Stimulated activated naive CD8-positive, alpha-beta T cell treated with anti-CD3 and anti-CD28 coated beads, Interleukin-15, amount 100 ng/mL, for 72 hours (primary cell): ENCODE measurements around the gene WFS1.

Source experiments
- ATAC-seq: fragments of 150-1000 bp; cut with Tn5 transposase; 2 replicates; pipeline ENCODE4 v1.10.0; 2021; ENCODE audit warnings: mild to moderate bottlenecking, moderate library complexity
- DNase-seq, 2 donors: peaks; one replicate each; pipeline ENCODE4 v3.0.0; 2021 to 2022
- H3K27ac Mint-ChIP-seq, 2 donors: one replicate each; pipeline ENCODE4 v1.8.0; 2022; ENCODE audit warnings: mild to moderate bottlenecking in 2 of 2, mixed read lengths in 2 of 2, moderate library complexity in 2 of 2
- H3K27me3 Mint-ChIP-seq: one replicate; pipeline ENCODE4 v1.8.0; 2022; ENCODE audit warnings: mixed read lengths
- H3K4me1 Mint-ChIP-seq: one replicate; pipeline ENCODE4 v1.8.0; 2022; ENCODE audit warnings: mild to moderate bottlenecking, mixed read lengths
- H3K4me3 Mint-ChIP-seq, 2 donors: one replicate each; pipeline ENCODE4 v1.8.0; 2022; ENCODE audit warnings: mild to moderate bottlenecking in 2 of 2, mixed read lengths in 2 of 2, moderate library complexity in 1 of 2
- H3K9me3 Mint-ChIP-seq, 2 donors: one replicate each; pipeline ENCODE4 v1.8.0; 2022; ENCODE audit warnings: mixed read lengths in 2 of 2

Gene WFS1

DNA sequence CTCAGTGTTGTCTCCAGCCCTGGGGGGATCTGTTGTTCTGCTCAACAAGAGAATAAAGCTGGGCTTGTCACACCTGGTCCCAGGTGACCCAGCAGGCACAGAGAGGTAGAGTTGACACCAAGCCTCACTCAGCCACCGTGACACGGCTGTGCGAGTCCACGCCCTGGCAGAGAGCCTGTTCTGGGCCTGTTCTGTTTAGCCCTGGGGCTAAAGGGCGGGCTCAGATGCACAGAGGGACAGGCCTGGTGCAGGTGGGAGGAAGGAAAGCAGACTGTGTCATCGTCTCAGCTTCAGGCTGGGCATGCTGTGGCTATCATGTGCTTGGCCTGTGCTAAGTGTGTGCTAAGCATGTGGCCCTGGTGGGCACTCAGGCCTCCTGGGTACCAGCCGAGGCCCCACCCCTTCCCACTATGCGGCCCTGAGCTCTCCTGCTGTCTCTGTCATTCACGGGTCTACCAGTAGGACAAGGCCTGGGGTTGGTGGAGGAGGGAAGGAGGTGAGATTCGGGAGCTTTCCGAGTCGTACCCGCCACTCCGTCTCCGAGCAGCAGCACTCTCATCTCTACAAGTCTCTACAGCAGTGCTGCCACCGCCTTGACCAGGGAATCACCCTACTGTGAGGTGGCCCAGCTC, 10.8 kb downstream of the WFS1 start:
- Mint-ChIP-seq H3K4me1 (peaks cover 18% of the 10 kb centered on the region), H3K4me3 (no peak overlapping the region), H3K27me3 (no peaks in the 10 kb centered on the region), H3K27ac (no peak overlapping the region), H3K9me3 (no peaks in the 10 kb centered on the region)
- DNase-seq (no peak), ATAC-seq (no peak)

DNA sequence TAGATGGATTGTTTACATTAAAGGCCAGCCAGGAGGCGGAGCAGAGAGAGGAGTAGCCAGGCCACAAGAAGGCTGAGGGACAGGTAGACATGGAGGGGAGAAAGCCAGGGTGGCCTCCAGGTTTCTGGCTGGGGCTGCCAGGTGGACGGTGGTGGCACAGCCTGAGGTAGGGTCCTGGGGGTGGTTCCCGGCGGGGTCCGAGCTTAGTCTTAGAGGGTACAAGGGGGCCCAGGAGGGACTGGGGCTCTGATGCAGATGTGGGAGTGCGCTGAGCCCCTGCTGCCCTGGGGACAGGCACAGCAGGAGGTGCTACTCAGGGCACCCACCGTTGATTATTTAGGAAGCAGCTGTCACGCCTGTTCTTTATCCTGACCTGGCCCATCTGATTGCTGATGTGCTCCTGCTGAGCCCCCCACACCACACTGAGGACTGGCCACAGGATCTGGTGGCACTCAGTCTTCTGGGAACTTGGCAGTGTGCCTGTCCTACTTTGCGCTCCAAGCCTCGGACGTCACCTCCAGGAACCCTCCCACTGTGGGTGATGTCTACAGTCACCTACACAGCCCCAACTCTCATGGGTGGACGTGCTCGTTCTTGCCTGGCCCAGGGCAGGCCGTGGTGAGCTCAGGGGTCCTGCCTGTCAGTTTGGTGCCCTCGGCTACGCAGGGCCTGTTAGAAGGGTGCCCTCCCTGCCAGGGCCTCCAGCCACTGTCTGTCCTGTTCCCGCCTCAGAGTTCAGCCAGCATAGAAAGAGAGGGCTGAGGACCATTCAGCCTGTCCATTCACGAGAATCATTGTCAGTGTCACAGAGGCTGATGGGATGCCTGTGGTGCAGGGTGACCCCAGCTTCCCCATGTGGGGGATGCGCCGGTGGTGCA, 12.0 kb downstream of the WFS1 start:
- Mint-ChIP-seq H3K9me3 (no peaks in the 10 kb centered on the region), H3K4me3 (no peak overlapping the region), H3K27ac (no peak overlapping the region), H3K4me1 (peaks cover 18% of the 10 kb centered on the region), H3K27me3 (no peaks in the 10 kb centered on the region)
- DNase-seq (no peak), ATAC-seq (no peak)

DNA sequence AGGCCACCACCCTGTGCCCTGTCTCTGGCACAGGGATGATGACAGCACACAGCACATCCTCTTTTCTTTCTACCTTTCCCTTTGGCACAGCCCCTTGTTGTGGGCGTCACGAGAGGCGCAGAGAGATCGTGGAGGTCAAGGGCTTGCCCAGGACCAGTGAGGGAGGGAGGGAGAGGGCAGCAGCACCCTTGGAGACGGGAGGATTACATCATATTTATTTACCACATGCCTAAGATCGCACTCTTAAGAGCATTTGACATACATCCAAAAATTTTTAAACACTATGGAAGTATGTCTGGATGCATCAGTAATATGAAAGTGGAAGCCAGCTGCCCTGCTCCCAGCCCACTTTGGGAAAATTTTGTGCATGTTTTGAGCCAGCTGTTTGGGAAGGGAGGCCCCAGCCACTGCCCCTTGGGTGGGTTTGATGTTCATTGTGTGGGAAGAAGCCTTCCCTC, 12.7 kb downstream of the WFS1 start:
- no peak for DNase-seq
- no peak for ATAC-seq
- H3K9me3 Mint-ChIP-seq: no peaks in the 10 kb centered on the region
- peaks cover 18% of the 10 kb centered on the region for H3K4me1 Mint-ChIP-seq
- peak overlapping the region in 1 of 2 donors; percentile 82 for H3K27ac Mint-ChIP-seq
- H3K4me3 Mint-ChIP-seq: no peak overlapping the region
- no peaks in the 10 kb centered on the region for H3K27me3 Mint-ChIP-seq

DNA sequence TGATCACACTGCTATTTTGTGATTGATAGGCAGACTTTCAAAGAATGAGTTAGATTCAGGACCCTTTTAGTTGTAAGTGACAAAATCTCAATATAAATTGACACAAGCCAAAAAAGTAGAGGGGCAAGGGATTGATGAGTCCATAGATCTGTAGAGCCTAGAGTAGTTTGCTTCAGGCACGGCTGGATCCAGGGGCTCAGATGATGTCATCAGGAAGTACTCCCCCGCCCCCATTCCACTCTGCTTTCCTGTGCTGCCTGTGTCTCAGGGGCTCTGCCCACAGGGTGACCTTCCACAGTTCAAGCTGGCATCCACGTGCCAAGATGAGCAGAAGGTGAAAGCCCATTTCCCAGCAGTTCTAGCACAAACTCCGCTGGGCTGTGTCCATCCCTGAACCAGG, 13.6 kb downstream of the WFS1 start:
- Mint-ChIP-seq H3K27ac (peak overlapping the region in 1 of 2 donors; percentile 67), H3K9me3 (no peaks in the 10 kb centered on the region), H3K4me3 (no peak overlapping the region), H3K4me1 (peaks cover 12% of the 10 kb centered on the region), H3K27me3 (no peaks in the 10 kb centered on the region)
- no peak for DNase-seq
- ATAC-seq: no peak

DNA sequence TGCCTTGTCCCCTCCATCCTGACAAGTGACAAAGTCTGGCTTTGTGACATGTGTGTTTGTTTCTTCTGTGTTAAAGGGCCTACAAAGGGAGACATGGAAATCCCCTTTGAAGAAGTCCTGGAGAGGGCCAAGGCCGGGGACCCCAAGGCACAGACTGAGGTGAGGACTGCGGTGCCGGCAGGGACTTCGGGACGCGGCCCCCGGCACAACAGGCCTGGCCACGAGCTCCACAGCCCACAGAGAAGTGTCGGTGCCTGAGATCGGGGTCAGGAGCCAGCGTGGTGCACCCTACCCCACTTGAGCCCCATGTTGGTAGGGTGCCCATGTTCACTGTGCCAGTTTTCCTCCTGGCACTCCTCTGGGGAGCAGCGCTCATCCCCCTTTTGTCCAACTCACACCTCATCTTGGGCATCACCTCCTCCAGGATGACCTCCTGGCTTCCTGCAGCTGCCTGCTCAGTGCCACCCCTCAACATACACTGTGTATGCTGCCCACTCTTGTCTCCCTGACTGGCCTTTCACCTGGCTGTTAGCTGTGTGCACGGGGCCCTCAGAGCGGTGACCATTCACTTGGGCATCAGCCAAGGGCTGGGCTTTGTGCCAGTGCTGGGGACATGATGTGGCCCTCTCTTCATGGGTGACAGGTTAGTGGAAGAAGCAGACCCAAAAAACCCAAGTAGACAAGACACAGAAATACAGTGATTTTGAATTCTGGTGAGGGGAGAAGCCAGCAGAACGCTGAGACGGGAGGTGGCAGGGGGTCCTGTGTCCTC, 17.6 kb downstream of the WFS1 start:
- no peak overlapping the region for H3K27ac Mint-ChIP-seq
- ATAC-seq (no peak), DNase-seq (no peak)
- no peaks in the 10 kb centered on the region for H3K4me1 Mint-ChIP-seq
- H3K9me3 Mint-ChIP-seq: no peaks in the 10 kb centered on the region
- H3K4me3 Mint-ChIP-seq: no peak overlapping the region
- no peaks in the 10 kb centered on the region for H3K27me3 Mint-ChIP-seq

DNA sequence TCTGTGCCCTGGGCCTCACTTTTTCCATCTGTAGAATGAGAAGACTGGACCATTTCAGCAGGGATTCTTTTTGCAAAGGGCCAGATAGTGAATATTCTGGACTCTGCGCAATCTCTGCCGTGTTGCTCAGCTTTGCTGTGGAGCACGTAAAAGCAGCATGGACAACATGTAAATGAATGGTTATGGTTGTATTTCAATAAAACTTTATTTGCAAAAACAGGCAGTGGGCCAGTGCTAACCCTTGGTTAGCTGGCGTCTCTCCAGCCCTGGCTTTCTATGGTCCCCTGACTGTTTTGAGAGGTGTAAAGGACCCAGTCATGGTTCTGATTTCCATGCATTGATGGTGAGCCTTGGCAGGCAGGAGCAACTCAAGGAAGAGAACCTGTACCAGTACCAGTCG, 18.7 kb downstream of the WFS1 start:
- H3K27ac Mint-ChIP-seq: peak overlapping the region in 1 of 2 donors; percentile 29
- DNase-seq: no peak
- H3K9me3 Mint-ChIP-seq: no peaks in the 10 kb centered on the region
- no peak overlapping the region for H3K4me3 Mint-ChIP-seq
- no peak for ATAC-seq
- no peaks in the 10 kb centered on the region for H3K4me1 Mint-ChIP-seq
- H3K27me3 Mint-ChIP-seq: no peaks in the 10 kb centered on the region

DNA sequence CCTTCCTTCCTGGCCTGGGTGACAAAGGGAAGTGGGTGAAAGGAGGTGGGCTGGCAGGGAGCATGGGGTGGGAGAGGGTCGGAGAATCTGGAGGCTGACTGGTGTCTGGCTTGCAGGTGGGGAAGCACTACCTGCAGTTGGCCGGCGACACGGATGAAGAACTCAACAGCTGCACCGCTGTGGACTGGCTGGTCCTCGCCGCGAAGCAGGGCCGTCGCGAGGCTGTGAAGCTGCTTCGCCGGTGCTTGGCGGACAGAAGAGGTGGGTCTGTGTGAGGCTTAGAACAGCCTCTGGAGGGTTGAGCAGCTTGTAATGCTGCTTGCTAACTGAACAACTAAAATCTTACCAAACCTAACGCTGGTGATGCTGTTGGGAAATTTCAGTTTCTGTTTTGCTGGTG, 19.2 kb downstream of the WFS1 start:
- DNase-seq (no peak), ATAC-seq (no peak)
- H3K4me3 Mint-ChIP-seq: no peak overlapping the region
- peak overlapping the region in 1 of 2 donors; percentile 29 for H3K27ac Mint-ChIP-seq
- no peaks in the 10 kb centered on the region for H3K9me3 Mint-ChIP-seq
- no peaks in the 10 kb centered on the region for H3K27me3 Mint-ChIP-seq
- H3K4me1 Mint-ChIP-seq: no peaks in the 10 kb centered on the region

DNA sequence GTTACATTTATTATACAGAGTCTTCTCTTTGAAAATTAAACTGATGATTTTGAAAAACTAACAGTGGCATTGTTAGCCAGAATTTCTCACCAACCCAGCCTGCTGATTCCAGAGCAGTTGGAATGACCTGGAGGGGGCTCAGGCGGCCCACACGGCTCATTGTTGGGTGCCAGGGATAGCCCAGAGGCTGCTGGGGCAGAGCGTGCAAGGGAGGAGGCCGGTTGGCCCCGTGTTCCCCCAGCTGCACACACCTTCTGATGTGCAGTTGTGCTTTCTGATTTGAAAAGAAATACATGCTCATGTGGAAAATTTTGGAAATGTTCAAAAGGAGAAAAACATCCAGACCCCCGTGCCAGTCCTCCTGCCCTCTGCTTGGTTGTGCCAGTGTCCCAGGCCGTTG, 20.6 kb downstream of the WFS1 start:
- ATAC-seq (no peak), DNase-seq (no peak)
- H3K27ac Mint-ChIP-seq: peak overlapping the region in 1 of 2 donors; percentile 56
- H3K9me3 Mint-ChIP-seq: no peaks in the 10 kb centered on the region
- no peaks in the 10 kb centered on the region for H3K4me1 Mint-ChIP-seq
- H3K4me3 Mint-ChIP-seq: no peak overlapping the region
- no peaks in the 10 kb centered on the region for H3K27me3 Mint-ChIP-seq

DNA sequence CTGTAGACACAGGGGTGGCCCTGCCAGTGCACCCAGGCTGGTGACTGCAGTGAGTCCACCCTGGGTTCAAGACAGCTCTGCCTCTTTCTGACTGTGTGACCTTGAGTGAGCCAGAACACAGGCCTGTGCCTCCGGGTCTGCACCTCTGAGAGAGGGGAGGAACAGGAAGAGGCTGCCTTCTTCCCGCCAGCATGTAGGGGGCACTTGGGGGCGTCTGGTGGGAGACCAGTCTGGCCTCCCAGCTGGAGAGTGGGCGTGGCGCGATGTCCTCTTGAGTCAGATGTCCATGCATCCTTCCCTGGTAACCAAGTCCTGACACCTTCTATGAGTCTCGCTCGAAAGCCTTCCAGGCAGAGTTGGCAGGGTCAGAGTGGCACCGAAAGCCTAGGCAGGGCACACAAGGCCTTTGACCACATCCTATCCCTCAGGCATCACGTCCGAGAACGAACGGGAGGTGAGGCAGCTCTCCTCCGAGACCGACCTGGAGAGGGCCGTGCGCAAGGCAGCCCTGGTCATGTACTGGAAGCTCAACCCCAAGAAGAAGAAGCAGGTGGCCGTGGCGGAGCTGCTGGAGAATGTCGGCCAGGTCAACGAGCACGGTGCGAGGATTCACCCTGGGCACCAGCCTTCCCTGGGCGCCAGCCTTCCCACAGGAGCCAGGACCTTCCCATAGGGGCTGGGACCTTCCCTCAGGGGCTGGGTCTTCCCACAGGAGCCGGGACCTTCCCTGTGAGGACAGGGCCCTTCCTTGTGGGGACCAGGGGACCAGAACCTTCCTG, 21.3 kb downstream of the WFS1 start:
- H3K4me3 Mint-ChIP-seq: no peak overlapping the region
- ATAC-seq (no peak), DNase-seq (no peak)
- no peaks in the 10 kb centered on the region for H3K4me1 Mint-ChIP-seq
- no peaks in the 10 kb centered on the region for H3K9me3 Mint-ChIP-seq
- no peaks in the 10 kb centered on the region for H3K27me3 Mint-ChIP-seq
- peak overlapping the region in 1 of 2 donors; percentile 79 for H3K27ac Mint-ChIP-seq

DNA sequence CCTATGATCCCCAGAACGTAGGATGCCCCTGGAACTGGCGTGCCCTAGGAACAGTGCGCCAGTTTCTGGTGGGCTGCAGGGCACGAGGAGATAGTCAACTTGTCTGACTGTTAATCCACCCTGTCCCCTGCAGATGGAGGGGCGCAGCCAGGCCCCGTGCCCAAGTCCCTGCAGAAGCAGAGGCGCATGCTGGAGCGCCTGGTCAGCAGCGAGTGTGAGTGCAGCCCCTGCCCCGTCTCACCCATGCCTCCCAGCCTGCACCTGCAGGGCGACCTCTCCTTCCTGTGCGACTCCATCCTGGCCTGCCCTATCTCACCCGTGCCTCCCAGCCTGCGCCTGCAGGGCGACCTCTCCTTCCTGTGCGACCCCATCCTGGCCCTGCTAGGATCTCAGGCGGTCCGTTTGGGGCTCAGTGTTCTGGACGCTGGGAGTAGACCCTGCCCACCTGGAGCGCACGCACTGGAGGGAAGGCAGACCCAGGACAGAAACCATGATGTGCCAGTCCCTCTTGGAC, 22.2 kb downstream of the WFS1 start:
- Mint-ChIP-seq H3K4me3 (no peak overlapping the region), H3K27ac (no peak overlapping the region), H3K4me1 (no peaks in the 10 kb centered on the region), H3K27me3 (no peaks in the 10 kb centered on the region), H3K9me3 (no peaks in the 10 kb centered on the region)
- peak; percentile 21 for ATAC-seq
- no peak for DNase-seq

DNA sequence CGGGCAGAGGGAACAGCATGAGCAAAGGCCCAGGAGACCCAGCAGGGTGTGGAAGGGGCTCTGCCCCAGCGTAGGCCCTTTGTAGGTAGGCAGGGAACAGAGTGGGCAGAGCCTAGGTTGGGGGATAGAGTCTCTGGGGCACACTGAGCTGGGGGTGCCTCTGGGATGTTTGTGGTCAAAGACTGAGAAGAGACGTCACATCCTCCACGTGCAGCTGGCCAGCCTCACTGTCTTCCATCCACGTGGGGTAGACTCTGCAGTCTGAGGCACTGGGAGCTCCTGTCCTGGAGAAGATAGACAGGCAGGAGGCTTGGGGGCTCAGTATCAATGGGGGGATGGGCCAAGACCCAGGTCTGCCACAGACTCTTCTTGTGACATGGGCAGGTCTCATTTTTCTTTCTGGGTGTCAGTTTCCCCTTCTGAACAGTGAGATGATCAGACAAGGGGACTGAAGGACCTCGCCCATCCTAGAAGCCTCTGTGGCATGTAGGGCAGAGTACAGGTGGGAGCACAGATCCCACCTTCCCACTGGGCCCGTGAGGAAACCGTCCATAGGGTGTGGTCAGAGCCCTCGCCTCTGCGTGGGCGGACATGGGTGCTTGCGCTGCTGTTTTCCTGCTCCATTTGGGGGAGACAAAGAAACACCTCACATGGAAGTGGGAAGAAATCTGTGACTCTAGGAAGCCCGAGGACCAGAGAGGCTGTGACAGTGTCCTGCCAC, 22.9 kb downstream of the WFS1 start:
- ATAC-seq (peak; percentile 3), DNase-seq (no peak)
- H3K4me3 Mint-ChIP-seq: no peak overlapping the region
- H3K9me3 Mint-ChIP-seq: no peaks in the 10 kb centered on the region
- no peaks in the 10 kb centered on the region for H3K27me3 Mint-ChIP-seq
- peak overlapping the region in 1 of 2 donors; percentile 33 for H3K27ac Mint-ChIP-seq
- no peaks in the 10 kb centered on the region for H3K4me1 Mint-ChIP-seq

DNA sequence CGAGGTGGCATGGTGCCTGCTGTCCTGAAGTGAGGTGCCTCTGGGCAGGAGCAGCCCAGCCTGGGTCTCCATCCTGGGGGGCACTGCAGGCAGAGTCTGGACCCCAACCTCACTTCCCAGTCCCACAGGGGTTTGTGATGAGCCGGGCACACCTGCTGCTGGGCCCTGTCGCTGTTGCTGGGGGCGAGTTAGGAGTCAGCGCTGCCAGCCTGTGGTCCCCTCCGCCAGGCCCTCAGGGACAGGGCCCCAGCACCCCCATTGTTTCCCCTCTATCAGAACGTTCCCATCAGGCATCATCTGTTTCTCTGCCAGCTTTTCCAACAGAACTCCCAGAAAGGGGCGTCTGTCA, 23.4 kb downstream of the WFS1 start:
- Mint-ChIP-seq H3K4me1 (no peaks in the 10 kb centered on the region), H3K27me3 (no peaks in the 10 kb centered on the region), H3K9me3 (no peaks in the 10 kb centered on the region), H3K27ac (no peak overlapping the region), H3K4me3 (no peak overlapping the region)
- ATAC-seq (no peak), DNase-seq (no peak)

DNA sequence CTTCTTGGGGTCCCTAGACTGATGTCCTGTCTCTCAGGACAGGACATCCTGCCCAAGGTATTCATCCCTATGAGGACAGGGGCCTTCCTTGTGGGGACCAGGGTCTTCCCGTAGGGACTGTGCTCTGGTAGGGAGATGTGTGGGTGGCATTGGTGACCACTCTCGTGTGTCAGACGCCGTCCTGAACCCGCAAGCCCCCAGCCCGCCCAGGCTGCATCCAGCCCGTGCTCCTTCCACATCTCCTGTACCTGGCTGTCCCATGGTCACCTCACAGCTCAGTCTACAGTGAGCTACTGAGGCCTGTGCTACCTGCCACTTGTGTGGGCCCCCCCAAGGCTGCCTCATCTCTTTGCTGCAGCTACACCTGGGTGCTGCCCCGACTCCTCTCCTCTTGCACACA, 24.0 kb downstream of the WFS1 start:
- DNase-seq (no peak), ATAC-seq (no peak)
- no peaks in the 10 kb centered on the region for H3K9me3 Mint-ChIP-seq
- H3K4me3 Mint-ChIP-seq: no peak overlapping the region
- no peaks in the 10 kb centered on the region for H3K4me1 Mint-ChIP-seq
- no peaks in the 10 kb centered on the region for H3K27me3 Mint-ChIP-seq
- H3K27ac Mint-ChIP-seq: no peak overlapping the region

DNA sequence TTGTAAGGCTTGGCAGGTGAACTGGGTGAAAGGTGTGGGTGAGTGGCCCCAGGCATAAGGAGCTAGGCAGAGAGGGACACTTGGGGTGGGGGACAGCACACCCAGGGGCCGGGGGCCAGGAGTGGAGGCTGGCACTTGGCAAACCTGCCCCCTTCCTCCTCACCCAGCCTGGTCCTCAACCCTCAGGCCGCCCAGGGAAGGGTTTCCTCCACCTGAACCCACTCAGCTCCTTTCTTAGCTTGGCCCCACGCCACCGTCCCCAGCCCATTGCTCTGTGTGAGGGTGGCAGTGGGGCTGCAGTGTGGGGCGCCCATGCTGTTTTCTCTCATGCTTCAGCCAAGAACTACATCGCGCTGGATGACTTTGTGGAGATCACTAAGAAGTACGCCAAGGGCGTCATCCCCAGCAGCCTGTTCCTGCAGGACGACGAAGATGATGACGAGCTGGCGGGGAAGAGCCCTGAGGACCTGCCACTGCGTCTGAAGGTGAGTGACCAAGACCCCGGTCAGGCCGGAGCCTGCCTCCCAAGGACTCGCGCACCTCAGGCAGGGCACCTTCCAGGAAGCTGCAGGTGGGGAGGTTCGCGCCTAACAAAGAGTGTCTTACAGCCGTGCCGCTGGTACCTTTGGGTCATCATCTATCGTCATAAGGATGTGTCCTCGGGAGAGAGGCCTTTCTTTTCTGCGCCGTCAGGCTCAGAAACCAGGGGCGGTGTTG, 25.2 kb downstream of the WFS1 start:
- Mint-ChIP-seq H3K27ac (no peak overlapping the region), H3K4me1 (no peaks in the 10 kb centered on the region), H3K9me3 (no peaks in the 10 kb centered on the region), H3K27me3 (no peaks in the 10 kb centered on the region), H3K4me3 (no peak overlapping the region)
- ATAC-seq (no peak), DNase-seq (no peak)
